GM13976 (cell line): ENCODE measurements around the gene VBP1.

Source experiments
- DNase-seq: peaks from one replicate; pipeline ENCODE4 v3.0.0; 2012; ENCODE audit warnings: low spot score
- CTCF ChIP-seq: IDR thresholded peaks from 2 replicates; pipeline ENCODE4 v1.5.1; 2012; ENCODE audit warnings: borderline replicate concordance, mild to moderate bottlenecking; ENCODE audit not compliant: insufficient read depth; ENCODE audit errors: extremely low read depth, missing control alignments, control extremely low read depth
- in situ Hi-C: fragments of 300-500 bp; cut with MboI; formaldehyde crosslinking; loops from one replicate; pipeline ENCODE4 v1.12.0; 2022; ENCODE audit warnings: low sequenced_read_pairs, mixed read lengths, inconsistent platforms; ENCODE audit not compliant: unreplicated experiment

Gene VBP1

GRCh38 chrX:155216179-155216939 lies at the start of gene VBP1:
Gene VBP1 (plus strand): TSS chrX:155216460. CDS start chrX:155216483, 23 bp downstream.
- DNase-seq, result peak; percentile 87
- TF ChIP-seq CTCF, result peak; percentile 6
- in situ Hi-C loops, result no loop called here

GRCh38 chrX:155169881-155170280 lies 46.4 kb upstream of the VBP1 start:
- TF ChIP-seq CTCF, result no peak
- in situ Hi-C loops, result no loop called here
- no peak for DNase-seq

- TF ChIP-seq CTCF, result no peak
- in situ Hi-C loops, result no loop called here
- no peak for DNase-seq
Measured at GRCh38 chrX:155179346-155179997, 36.8 kb upstream of the VBP1 start.

- in situ Hi-C loops, result no loop called here
- TF ChIP-seq CTCF, result no peak
- no peak for DNase-seq
Measured at GRCh38 chrX:155188786-155189185, 27.5 kb upstream of the VBP1 start.

- no peak for TF ChIP-seq CTCF
- in situ Hi-C loops, result no loop called here
- no peak for DNase-seq
Measured at GRCh38 chrX:155211208-155211607, 5.1 kb upstream of the VBP1 start.

- no peak for DNase-seq
- in situ Hi-C loops, result no loop called here
- TF ChIP-seq CTCF, result no peak
Measured at GRCh38 chrX:155213731-155214130, 2.5 kb upstream of the VBP1 start.
